Kidney epithelial cell (primary cell): ENCODE results near the gene GAB2. TPM values are rescaled to one million over a fixed set of nuclear protein-coding genes. Genes with fewer than 3 reads are reported as not detected.

ENCODE experiments used
- DNase-seq: peaks from one replicate; pipeline ENCODE4 v3.0.0-alpha.2; 2010; ENCODE audit warnings: low read depth
- H3K27me3 ChIP-seq: 2 replicates; pipeline ENCODE4 v1.6.0; 2011; ENCODE audit warnings: low read length; ENCODE audit not compliant: control insufficient read depth, insufficient read depth
- H3K36me3 ChIP-seq: 2 replicates; pipeline ENCODE4 v1.5.1; 2011; ENCODE audit warnings: low read length; ENCODE audit not compliant: control insufficient read depth, insufficient read depth
- H3K4me3 ChIP-seq: 2 replicates; pipeline ENCODE4 v1.5.1; 2011; ENCODE audit warnings: low read depth, mild to moderate bottlenecking, control low read depth, low read length
- CTCF ChIP-seq: IDR thresholded peaks from 2 replicates; pipeline ENCODE4 v1.5.1; 2011; ENCODE audit warnings: mild to moderate bottlenecking, moderate library complexity, low read length, control low read depth, inconsistent platforms; ENCODE audit not compliant: insufficient read depth, poor library complexity, severe bottlenecking
- total RNA-seq: library from RNA; depleted of rRNA; stranded (reverse); fragments of >200 nt; gene quantifications from 2 replicates; pipeline ENCODE4 v1.2.3, GENCODE V29; 2015

Gene GAB2
- total RNA-seq, 1 donor from 2014 or later: 13.1 TPM

- no peak for DNase-seq
- Histone ChIP-seq H3K4me3 (no peak overlapping the region), H3K27me3 (no peaks in the 10 kb centered on the region), H3K36me3 (no peaks in the 10 kb centered on the region)
- no peak for TF ChIP-seq CTCF
Measured at GRCh38 chr11:78270971-78271370, 146.6 kb downstream of the GAB2 start.

- no peak for TF ChIP-seq CTCF
- DNase-seq: no peak
- H3K4me3 ChIP-seq: no peak overlapping the region
- H3K27me3 ChIP-seq: no peaks in the 10 kb centered on the region
- H3K36me3 ChIP-seq: no peaks in the 10 kb centered on the region
Measured at GRCh38 chr11:78269806-78270205, 147.8 kb downstream of the GAB2 start.

- no peaks in the 10 kb centered on the region for H3K27me3 ChIP-seq
- no peak for TF ChIP-seq CTCF
- H3K36me3 ChIP-seq: no peaks in the 10 kb centered on the region
- DNase-seq: no peak
- H3K4me3 ChIP-seq: no peak overlapping the region
Measured at GRCh38 chr11:78268591-78269410, 148.8 kb downstream of the GAB2 start.

- no peak for DNase-seq
- Histone ChIP-seq H3K36me3 (no peaks in the 10 kb centered on the region), H3K4me3 (no peak overlapping the region), H3K27me3 (no peaks in the 10 kb centered on the region)
- no peak for TF ChIP-seq CTCF
Measured at GRCh38 chr11:78266451-78266850, 151.2 kb downstream of the GAB2 start.

GRCh38 chr11:78265326-78265725 is 152.3 kb downstream of the GAB2 start:
- Histone ChIP-seq H3K36me3 (no peaks in the 10 kb centered on the region), H3K27me3 (no peaks in the 10 kb centered on the region), H3K4me3 (no peak overlapping the region)
- no peak for DNase-seq
- no peak for TF ChIP-seq CTCF

GRCh38 chr11:78262691-78263090 is 154.9 kb downstream of the GAB2 start:
- DNase-seq: no peak
- Histone ChIP-seq H3K36me3 (no peaks in the 10 kb centered on the region), H3K27me3 (no peaks in the 10 kb centered on the region), H3K4me3 (no peak overlapping the region)
- no peak for TF ChIP-seq CTCF
